Breast epithelium (tissue), 3 donors: ENCODE data around the gene ASCC3.

Experiments used
- CTCF ChIP-seq, 3 donors: fragments of 450-650 bp; IDR thresholded peaks; one replicate each; pipeline ENCODE4 v1.5.1; 2016 to 2017; ENCODE audit warnings: antibody characterized with exemption in 3 of 3, mild to moderate bottlenecking in 3 of 3, moderate library complexity in 3 of 3
- POLR2AphosphoS5 ChIP-seq, 3 donors: sonication (generic); formaldehyde crosslinking; IDR thresholded peaks; one replicate each; pipeline ENCODE4 v1.6.1; 2017; ENCODE audit warnings: antibody characterized with exemption in 3 of 3

- TF ChIP-seq CTCF (IDR thresholded peaks at IDR 0.05): no peak
- TF ChIP-seq POLR2AphosphoS5 (IDR thresholded peaks at IDR 0.05): no peak
Measured at GRCh38 chr6:100724222-100724621, 156.9 kb downstream of the ASCC3 start.
